Measurements from ENCODE around the gene PLN. TPM values are rescaled to one million over a fixed set of nuclear protein-coding genes. Genes with fewer than 3 reads are reported as not detected.

Gene PLN
- total and polyA plus RNA-seq, 10 of the 15 experiments (the other 5 are each of a cell fraction or from before 2014, with no cell fraction given) = 0.16 to 0.44 TPM; not detected in 8

- Histone ChIP-seq H2AFZ (ENCODE audit: control insufficient read depth, low read depth, low read length) (no peak overlapping the region), H3K27me3 (replicated peaks in 1 of 2; ENCODE audit: control insufficient read depth in 2 of 2, insufficient read depth in 2 of 2, low read length in 1 of 2) (no peaks in the 10 kb centered on the region), H3K79me2 (ENCODE audit: control insufficient read depth, insufficient read depth, low read length) (no peaks in the 10 kb centered on the region), H3K36me3 (ENCODE audit: control insufficient read depth in 2 of 2, insufficient read depth in 2 of 2, low read length in 1 of 2) (no peaks in the 10 kb centered on the region), H3K9ac (ENCODE audit: control insufficient read depth, insufficient read depth, low read length) (no peak overlapping the region), H3K4me1 (ENCODE audit: control insufficient read depth, insufficient read depth, low read length) (no peaks in the 10 kb centered on the region), H3K27ac (ENCODE audit: control insufficient read depth, insufficient read depth) (no peak overlapping the region), H3K4me3 (no peak overlapping the region), H4K20me1 (ENCODE audit: control insufficient read depth, insufficient read depth) (no peaks in the 10 kb centered on the region), H3K4me2 (ENCODE audit: control insufficient read depth, insufficient read depth) (no peak overlapping the region), H3K9me3 (replicated peaks; ENCODE audit: control insufficient read depth, insufficient read depth, low read length) (no peaks in the 10 kb centered on the region)
- ATAC-seq = no peak
- ChIA-PET SMC1A (ENCODE audit: uncharacterized antibody, unreplicated experiment) (no interaction called here), CTCF (interaction anchor here (0.9 kb wide), 1 partner anchor 58 kb away, joined by 3 read pairs; no protein-coding TSS in a partner anchor), RAD21 (ENCODE audit: unreplicated experiment) (no interaction called here), POLR2A (no interaction called here)
- BruUV-seq (replicated peaks) = no TSS peak
- TF ChIP-seq IKZF1 (conservative IDR thresholded peaks at IDR 0.05) (no peak), CUX1 (IDR thresholded peaks at IDR 0.05; ENCODE audit: insufficient replicate concordance, low read depth, low read length) (no peak), ELK1 (IDR thresholded peaks at IDR 0.05; ENCODE audit: low read depth, low read length) (no peak), TCF12 (IDR thresholded peaks at IDR 0.05; ENCODE audit: low read depth, low read length) (no peak), STAT1 (conservative IDR thresholded peaks at IDR 0.05) (no peak), FOS (IDR thresholded peaks at IDR 0.05; ENCODE audit: borderline replicate concordance, extremely low read depth, insufficient read length) (no peak), MXI1 (IDR thresholded peaks at IDR 0.05; ENCODE audit: low read depth, low read length) (no peak), RBBP5 (conservative IDR thresholded peaks at IDR 0.05) (no peak), ZNF24 (IDR thresholded peaks at IDR 0.05) (no peak)
- no peak for DNase-seq (ENCODE audit: low read depth, low spot score)
- in situ Hi-C loops (cut with MboI) = loop anchor here (10.0 kb wide), 1 partner anchor 259 kb away; no protein-coding TSS in a partner anchor
- intact Hi-C loops (cut with micrococcal nuclease; ENCODE audit: unreplicated experiment) = no loop called here
- no peak for FAIRE-seq
- 55% methylated on average over 3 of the region's 3 CpGs for WGBS (ENCODE audit: insufficient coverage, insufficient replicate concordance, low lambda C conversion rate, missing lambda C conversion rate)
Observed at GRCh38 chr6:118544105-118544504, 4.0 kb upstream of the PLN start.

Data from GM12878 (cell line).